K562 (cell line): ENCODE measurements around the gene SPAG9. TPM values are rescaled to one million over a fixed set of nuclear protein-coding genes. Genes with fewer than 3 reads are reported as not detected.

Experiments used
- ATAC-seq: fragments of 200-7000 bp; cut with Tn5 transposase; 3 replicates; pipeline ENCODE4 v1.9.1; 2020; ENCODE audit warnings: moderate library complexity
- BruUV-seq: library from RNA; stranded (reverse); fragments of 400-500 nt; replicated peaks from 2 replicates; lab custom pipeline; 2021; lab: Mats Ljungman, UMichigan
- CTCF ChIA-PET: fragments of 300-600 bp; formaldehyde crosslinking; extraction: SDS; loops from one replicate; lab custom pipeline; 2021; ENCODE audit warnings: low intra/inter-chr PET ratio; lab: Yijun Ruan, JAX
- POLR2A ChIA-PET: fragments of 300-600, 350-650 bp; sonication (Branson Sonifier 250); formaldehyde crosslinking; extraction: SDS; loops from one replicate; lab custom pipeline; 2021; ENCODE audit warnings: antibody characterized with exemption, inconsistent platforms; lab: Yijun Ruan, JAX
- DNase-seq, 4 experiments: peaks; one replicate each; pipeline versions ENCODE4 v3.0.0 to v3.0.0-alpha.2; 2011 to 2018; ENCODE audit warnings: low spot score in 3 of 4, mixed read lengths in 3 of 4; ENCODE audit errors: extremely low read depth in 1 of 4
- FAIRE-seq: peaks from 2 replicates; lab custom pipeline; 2011; peaks lifted over from hg19 to GRCh38; lab: Jason Lieb, UNC
- H2AFZ ChIP-seq: 2 replicates; pipeline ENCODE4 v1.6.0; 2011; ENCODE audit warnings: low read depth, low read length, control low read depth, inconsistent platforms
- H3K27ac ChIP-seq: fragments of 200-600 bp; 3 replicates; pipeline ENCODE4 v1.8.0; 2011; ENCODE audit warnings: low read depth, mild to moderate bottlenecking, control low read depth, inconsistent platforms, low read length, moderate library complexity, mixed read lengths; ENCODE audit errors: extremely low read depth
- H3K27me3 ChIP-seq, 2 experiments: fragments of 300-600 bp in 1 of 2; 2 replicates in 1 of 2; 3 replicates in 1 of 2; pipeline versions ENCODE4 v1.6.0 to v1.8.0; 2011; ENCODE audit warnings: inconsistent platforms in 2 of 2, low read length in 2 of 2, mild to moderate bottlenecking in 1 of 2, mixed read lengths in 1 of 2, moderate library complexity in 1 of 2; ENCODE audit not compliant: control insufficient read depth in 2 of 2, insufficient read depth in 2 of 2
- H3K36me3 ChIP-seq: fragments of 300-600 bp; 3 replicates; pipeline ENCODE4 v1.8.0; 2011; ENCODE audit warnings: mild to moderate bottlenecking, low read length, inconsistent platforms; ENCODE audit not compliant: control insufficient read depth, insufficient read depth
- H3K4me1 ChIP-seq, 2 experiments: fragments of 200-600 bp in 1 of 2; replicated peaks in 1 of 2; 2 replicates in 1 of 2; 3 replicates in 1 of 2; pipeline versions ENCODE4 v1.5.1 to v1.8.0; 2011; ENCODE audit warnings: inconsistent platforms in 2 of 2, low read length in 2 of 2, mild to moderate bottlenecking in 1 of 2, mixed read lengths in 1 of 2, moderate library complexity in 1 of 2; ENCODE audit not compliant: control insufficient read depth in 2 of 2, insufficient read depth in 2 of 2
- H3K4me2 ChIP-seq: 2 replicates; pipeline ENCODE4 v1.6.1; 2011; ENCODE audit warnings: low read length, control low read depth, inconsistent platforms, mixed read lengths; ENCODE audit not compliant: insufficient read depth
- H3K4me3 ChIP-seq: fragments of 200-600 bp; sonication (generic), shearing (Covaris generic); 2 replicates; pipeline ENCODE4 v1.5.1; 2016; ENCODE audit warnings: control low read depth, inconsistent platforms
- H3K79me2 ChIP-seq: fragments of 200-600 bp; 3 replicates; pipeline ENCODE4 v1.8.0; 2011; ENCODE audit warnings: low read length, inconsistent platforms; ENCODE audit not compliant: control insufficient read depth, insufficient read depth
- H3K9ac ChIP-seq, 2 experiments: 2 replicates each; pipeline versions ENCODE4 v1.6.0 to v1.6.1; 2011; ENCODE audit warnings: low read depth in 2 of 2, low read length in 2 of 2, control low read depth in 1 of 2, inconsistent platforms in 1 of 2, mild to moderate bottlenecking in 1 of 2, mixed read lengths in 1 of 2; ENCODE audit not compliant: insufficient read depth in 1 of 2
- H3K9me1 ChIP-seq: one replicate; pipeline ENCODE4 v1.6.0; 2011; ENCODE audit warnings: inconsistent platforms, mild to moderate bottlenecking, low read length, moderate library complexity; ENCODE audit not compliant: control insufficient read depth, insufficient read depth
- H3K9me3 ChIP-seq: replicated peaks from 2 replicates; pipeline ENCODE4 v1.5.1; 2011; ENCODE audit warnings: low read depth, low read length, inconsistent platforms; ENCODE audit not compliant: control insufficient read depth, insufficient read depth
- H4K20me1 ChIP-seq: replicated peaks from 2 replicates; pipeline ENCODE4 v1.6.1; 2011; ENCODE audit warnings: low read length, inconsistent platforms, mixed read lengths; ENCODE audit not compliant: control insufficient read depth, insufficient read depth
- KDM5B ChIP-seq: fragments of 200-600 bp; sonication (generic); IDR thresholded peaks from 2 replicates; pipeline ENCODE4 v1.6.1; 2012; ENCODE audit warnings: low read depth, mild to moderate bottlenecking, moderate library complexity, low read length, control low read depth, inconsistent platforms; ENCODE audit not compliant: insufficient replicate concordance
- NCOR1 ChIP-seq: fragments of 450-650 bp; IDR thresholded peaks from 2 replicates; pipeline ENCODE4 v1.6.1; 2016; ENCODE audit warnings: mild to moderate bottlenecking, moderate library complexity
- NR2C2 ChIP-seq, 2 experiments: fragments of 200-800 bp in 1 of 2; sonication (Bioruptor generic) in 1 of 2; sonication (generic) in 1 of 2; formaldehyde crosslinking in 1 of 2; IDR thresholded peaks; 2 replicates each; pipeline versions ENCODE4 v1.6.1 to v1.8.0; 2016 to 2022; ENCODE audit warnings: mild to moderate bottlenecking in 1 of 2, missing compliant biosample characterization in 1 of 2, missing genetic modification characterization in 1 of 2, missing genetic modification reagents in 1 of 2
- ZFP30 ChIP-seq: fragments of 250-450 bp; sonication (Bioruptor Pico); IDR thresholded peaks from 2 replicates; pipeline ENCODE4 v1.8.0; 2022; ENCODE audit warnings: moderate library complexity, mild to moderate bottlenecking, inconsistent platforms, borderline replicate concordance
- ZNF311 ChIP-seq: fragments of 250-450 bp; sonication (Bioruptor Pico); IDR thresholded peaks from 2 replicates; pipeline ENCODE4 v1.4.0; 2020; ENCODE audit warnings: mild to moderate bottlenecking, moderate library complexity
- WGBS: fragments of 100-300 bp; shearing (Covaris generic); methylation state at CpG from one replicate; pipeline ENCODE4 v1.1.6; 2016; ENCODE audit warnings: low coverage, mixed read lengths; ENCODE audit not compliant: insufficient coverage; ENCODE audit errors: missing lambda C conversion rate; 5-methylcytosine and 5-hydroxymethylcytosine counted together
- in situ Hi-C: fragments of 300-500 bp; cut with MboI; formaldehyde crosslinking; loops from 4 replicates; pipeline ENCODE4 v1.15.0; 2018; ENCODE audit warnings: inconsistent platforms, mixed read lengths
- intact Hi-C: fragments of 100-400 bp; cut with micrococcal nuclease; formaldehyde crosslinking; loops from 2 replicates; pipeline ENCODE4 v1.14.2; 2022
- polyA plus RNA-seq, 8 experiments: library from polyadenylated mRNA; depleted of rRNA in 4 of 8; stranded (reverse) in 5 of 8; unstranded in 3 of 8; fragments of >200 nt; fragmentation: Nextera tagmentation in 2 of 8; fragmentation: Illumina TruSeq in 1 of 8; extraction: Ambion mirVana in 2 of 8; extraction: Trizol in 1 of 8; gene quantifications; 2 replicates each; pipeline versions ENCODE4 v1.2.1 to v1.2.3, GENCODE V29; 2011 to 2014; ENCODE audit warnings: inconsistent platforms in 1 of 8, missing spikeins in 1 of 8
- total RNA-seq, 7 experiments: library from RNA; depleted of rRNA in 6 of 7; stranded (reverse); fragments of >200 nt in 6 of 7; fragmentation: Illumina TruSeq in 2 of 7; extraction: Trizol in 2 of 7; gene quantifications; 2 replicates each; pipeline versions ENCODE4 v1.2.1 to v1.2.3, GENCODE V29; 2011 to 2021; ENCODE audit warnings: low replicate concordance in 1 of 7
- TF ChIP-seq, protein P1 (sequence below): fragments of 250-450 bp; sonication (Bioruptor Pico); IDR thresholded peaks from 2 replicates; pipeline ENCODE4 v1.8.0; 2021; ENCODE audit warnings: moderate library complexity, mild to moderate bottlenecking, inconsistent platforms
- TF ChIP-seq, protein P2 (sequence below): sonication (generic); formaldehyde crosslinking; IDR thresholded peaks from 2 replicates; pipeline ENCODE4 v1.8.0; 2022; ENCODE audit warnings: mild to moderate bottlenecking, missing genetic modification reagents
- TF ChIP-seq, protein P3 (sequence below): fragments of 450-650 bp; formaldehyde crosslinking; IDR thresholded peaks from 2 replicates; pipeline ENCODE4 v1.4.0; 2022; ENCODE audit warnings: missing genetic modification characterization

SPAG9 gene
- total and polyA plus RNA-seq, 9 of the 15 experiments (the other 6 are each of a cell fraction or from before 2014, with no cell fraction given), result 12.2 to 99.2 (median 58.2) TPM

DNA sequence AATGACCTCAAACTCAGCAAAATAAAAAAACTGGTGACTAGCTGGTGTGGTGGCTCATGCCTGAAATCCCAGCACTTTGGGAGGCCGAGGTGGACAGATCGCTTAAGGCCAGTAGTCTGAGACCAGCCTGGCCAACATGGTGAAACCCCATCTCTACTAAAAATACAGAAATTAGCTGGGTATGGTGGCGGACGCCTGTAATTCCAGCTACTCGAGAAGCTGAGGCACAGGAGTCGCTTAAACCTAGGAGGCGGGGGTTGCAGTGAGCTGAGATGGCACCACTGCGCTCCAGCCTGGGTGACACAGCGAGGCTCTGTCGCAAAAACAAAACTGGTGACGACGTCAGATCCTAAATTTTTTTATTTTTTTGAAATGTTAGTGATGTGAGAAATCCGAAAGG lies 172.0 kb downstream of the SPAG9 start:
- H3K27ac ChIP-seq, result peak overlapping the region; percentile 29; the same call in 1 of the 3 replicates
- FAIRE-seq, result no peak
- WGBS, result 89% methylated on average over 13 of the region's 13 CpGs
- H3K79me2 ChIP-seq, result peaks cover 4% of the 10 kb centered on the region; the same call in 1 of the 3 replicates
- in situ Hi-C loops, result no loop called here
- intact Hi-C loops, result no loop called here
- H3K4me1 ChIP-seq, result peaks cover 58 to 79% of the 10 kb centered on the region in 2 experiments
- 0 out of 4 replicates have a peak overlapping the region, but pooled peaks of 1 of the 2 experiments have one; percentile 36 for H3K9ac ChIP-seq
- no peaks in the 10 kb centered on the region for H3K9me3 ChIP-seq
- H3K27me3 ChIP-seq, result no peaks in the 10 kb centered on the region
- H3K36me3 ChIP-seq, result no peaks in the 10 kb centered on the region
- H3K4me2 ChIP-seq, result no peak overlapping the region
- peak overlapping the region; percentile 80 for H2AFZ ChIP-seq
- no peak for ATAC-seq
- DNase-seq, result no peak
- POLR2A ChIA-PET, result interaction anchor here (0.6 to 13.9 kb wide), 8 partner anchors 10 to 150 kb away, joined by 3 to 207 read pairs (median 4); partner anchors contain the start of gene TOB1
- CTCF ChIA-PET, result interaction anchor here (1.6 kb wide), 1 partner anchor 165 kb away, joined by 10 read pairs; no protein-coding TSS in a partner anchor
- no peaks in the 10 kb centered on the region for H4K20me1 ChIP-seq
- no peak overlapping the region for H3K4me3 ChIP-seq
- no peaks in the 10 kb centered on the region for H3K9me1 ChIP-seq
- no TSS peak for BruUV-seq
- TF ChIP-seq ZFP30 (CRISPR knock-in tag), result no peak
- TF ChIP-seq NR2C2 (CRISPR knock-in tag; IDR thresholded peaks at IDR 0.05), result no peak
- no peak for TF ChIP-seq NR2C2 (tag; IDR thresholded peaks at IDR 0.05)
- no peak for TF ChIP-seq NCOR1
- no peak for TF ChIP-seq ZNF311 (CRISPR knock-in tag)
- TF ChIP-seq, protein P1, sequence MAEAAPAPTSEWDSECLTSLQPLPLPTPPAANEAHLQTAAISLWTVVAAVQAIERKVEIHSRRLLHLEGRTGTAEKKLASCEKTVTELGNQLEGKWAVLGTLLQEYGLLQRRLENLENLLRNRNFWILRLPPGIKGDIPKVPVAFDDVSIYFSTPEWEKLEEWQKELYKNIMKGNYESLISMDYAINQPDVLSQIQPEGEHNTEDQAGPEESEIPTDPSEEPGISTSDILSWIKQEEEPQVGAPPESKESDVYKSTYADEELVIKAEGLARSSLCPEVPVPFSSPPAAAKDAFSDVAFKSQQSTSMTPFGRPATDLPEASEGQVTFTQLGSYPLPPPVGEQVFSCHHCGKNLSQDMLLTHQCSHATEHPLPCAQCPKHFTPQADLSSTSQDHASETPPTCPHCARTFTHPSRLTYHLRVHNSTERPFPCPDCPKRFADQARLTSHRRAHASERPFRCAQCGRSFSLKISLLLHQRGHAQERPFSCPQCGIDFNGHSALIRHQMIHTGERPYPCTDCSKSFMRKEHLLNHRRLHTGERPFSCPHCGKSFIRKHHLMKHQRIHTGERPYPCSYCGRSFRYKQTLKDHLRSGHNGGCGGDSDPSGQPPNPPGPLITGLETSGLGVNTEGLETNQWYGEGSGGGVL (CRISPR knock-in tag), result no peak
- TF ChIP-seq, protein P2, sequence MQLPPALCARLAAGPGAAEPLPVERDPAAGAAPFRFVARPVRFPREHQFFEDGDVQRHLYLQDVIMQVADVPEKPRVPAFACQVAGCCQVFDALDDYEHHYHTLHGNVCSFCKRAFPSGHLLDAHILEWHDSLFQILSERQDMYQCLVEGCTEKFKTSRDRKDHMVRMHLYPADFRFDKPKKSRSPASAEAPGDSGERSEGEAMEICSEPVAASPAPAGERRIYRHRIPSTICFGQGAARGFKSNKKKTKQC (CRISPR knock-in tag), result no peak
- TF ChIP-seq KDM5B, result no peak
- TF ChIP-seq, protein P3, sequence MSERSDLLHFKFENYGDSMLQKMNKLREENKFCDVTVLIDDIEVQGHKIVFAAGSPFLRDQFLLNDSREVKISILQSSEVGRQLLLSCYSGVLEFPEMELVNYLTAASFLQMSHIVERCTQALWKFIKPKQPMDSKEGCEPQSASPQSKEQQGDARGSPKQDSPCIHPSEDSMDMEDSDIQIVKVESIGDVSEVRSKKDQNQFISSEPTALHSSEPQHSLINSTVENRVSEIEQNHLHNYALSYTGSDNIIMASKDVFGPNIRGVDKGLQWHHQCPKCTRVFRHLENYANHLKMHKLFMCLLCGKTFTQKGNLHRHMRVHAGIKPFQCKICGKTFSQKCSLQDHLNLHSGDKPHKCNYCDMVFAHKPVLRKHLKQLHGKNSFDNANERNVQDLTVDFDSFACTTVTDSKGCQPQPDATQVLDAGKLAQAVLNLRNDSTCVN (CRISPR knock-in tag), result no peak
